SJSA1 (cell line): Measurements from ENCODE around the gene ASIC5. TPM values are rescaled to one million over a fixed set of nuclear protein-coding genes. Genes with fewer than 3 reads are reported as not detected.
"Not testable (repeated sequence)": the region's sequence is repeated elsewhere in the genome, so short reads cannot be mapped to it uniquely, and the experiment has no call there.

Experiments
- DNase-seq, 2 experiments: peaks; one replicate each; pipeline ENCODE4 v3.0.0-alpha.2; 2015 to 2020; ENCODE audit warnings: low spot score in 2 of 2, low read depth in 1 of 2
- H3K27ac ChIP-seq: fragments of 250-450 bp; sonication (Bioruptor Pico); 2 replicates; pipeline ENCODE4 v1.5.1; 2020; ENCODE audit warnings: mild to moderate bottlenecking, moderate library complexity
- H3K27me3 ChIP-seq: fragments of 250-450 bp; sonication (Bioruptor Pico); replicated peaks from 2 replicates; pipeline ENCODE4 v1.5.1; 2020; ENCODE audit warnings: mild to moderate bottlenecking, moderate library complexity
- H3K36me3 ChIP-seq: fragments of 250-450 bp; sonication (Bioruptor Pico); 2 replicates; pipeline ENCODE4 v1.5.1; 2020; ENCODE audit warnings: mild to moderate bottlenecking
- H3K4me1 ChIP-seq: fragments of 250-450 bp; sonication (Bioruptor Pico); replicated peaks from 2 replicates; pipeline ENCODE4 v1.6.1; 2021; ENCODE audit warnings: mild to moderate bottlenecking
- H3K4me3 ChIP-seq: fragments of 250-450 bp; sonication (Bioruptor Pico); 2 replicates; pipeline ENCODE4 v1.5.1; 2020; ENCODE audit warnings: mild to moderate bottlenecking
- H3K9me3 ChIP-seq: fragments of 250-450 bp; sonication (Bioruptor Pico); replicated peaks from 2 replicates; pipeline ENCODE4 v1.5.1; 2020; ENCODE audit warnings: mild to moderate bottlenecking
- total RNA-seq: library from RNA; depleted of rRNA; stranded (reverse); fragments of >200 nt; shearing (Covaris generic); gene quantifications from 2 replicates; pipeline ENCODE4 v1.2.3, GENCODE V29; 2014; rRNA removed

ASIC5 gene
- not detected in 2 replicates for total RNA-seq

- no peak within 1 kb of the TSS for H3K27ac ChIP-seq
- H3K27me3 ChIP-seq, result no peaks in the 10 kb centered on the region
Measured at GRCh38 chr4:155866177-155866576, at the start of gene ASIC5. ASIC5 (minus strand) TSS chr4:155866277; CDS start chr4:155866226, 51 bp downstream.

DNA sequence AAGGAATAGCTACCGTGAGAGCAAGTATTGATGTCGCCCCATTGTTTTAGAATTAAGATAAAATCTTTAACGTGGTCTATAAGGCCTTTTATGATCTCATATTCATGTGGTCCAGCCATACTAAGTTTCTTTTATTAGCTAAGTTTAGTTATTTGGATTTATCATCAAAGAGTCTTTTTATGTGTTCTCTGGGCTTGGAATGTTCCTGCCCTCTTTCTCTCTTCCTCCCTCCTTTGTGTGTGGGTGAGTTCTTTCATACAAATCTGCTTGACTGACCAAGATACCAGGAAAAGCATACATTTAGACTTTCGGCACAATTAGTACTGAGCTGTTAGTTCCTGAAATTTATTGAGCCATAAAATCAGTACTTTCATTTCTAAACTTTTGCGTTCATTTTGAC is 48.7 kb upstream of the ASIC5 start:
- Histone ChIP-seq H3K9me3 (no peaks in the 10 kb centered on the region), H3K36me3 (no peaks in the 10 kb centered on the region)
- no peak for DNase-seq

More at GRCh38 chr4:155866177-155866576, at the start of gene ASIC5:
- no peaks in the 10 kb centered on the region for H3K36me3 ChIP-seq
- H3K4me1 ChIP-seq, result no peaks in the 10 kb centered on the region
- no peak for DNase-seq
- no peaks in the 10 kb centered on the region for H3K9me3 ChIP-seq
- no peak within 1 kb of the TSS for H3K4me3 ChIP-seq

DNA sequence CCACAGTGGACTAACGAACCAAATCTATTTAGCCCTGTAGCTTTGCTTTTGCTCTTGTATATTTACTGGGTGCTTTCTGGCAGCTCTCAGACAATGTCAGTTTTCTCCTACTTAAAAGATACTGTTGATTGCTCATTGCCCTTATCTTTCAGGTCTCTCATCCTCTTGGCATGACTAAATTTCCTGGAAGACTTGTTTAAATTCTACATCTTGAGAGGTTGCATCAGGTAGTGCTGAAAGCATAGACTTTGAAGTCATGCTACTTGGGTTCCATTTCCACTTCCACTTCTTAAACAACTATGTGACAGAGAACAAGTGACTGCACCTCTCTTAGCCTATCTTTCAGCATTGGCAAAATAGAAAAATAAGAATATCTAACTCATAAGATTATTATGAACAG is 45.8 kb upstream of the ASIC5 start:
- no peak for DNase-seq
- Histone ChIP-seq H3K9me3 (no peaks in the 10 kb centered on the region), H3K27ac (no peak overlapping the region), H3K4me3 (no peak overlapping the region), H3K36me3 (no peaks in the 10 kb centered on the region), H3K4me1 (peaks cover under 1% of the 10 kb centered on the region), H3K27me3 (no peaks in the 10 kb centered on the region)

More for the DNA sequence above, 48.7 kb upstream of the ASIC5 start:
- H3K27me3 ChIP-seq, result no peaks in the 10 kb centered on the region
- H3K27ac ChIP-seq, result no peak overlapping the region
- H3K4me3 ChIP-seq, result no peak overlapping the region
- H3K4me1 ChIP-seq, result no peaks in the 10 kb centered on the region

DNA sequence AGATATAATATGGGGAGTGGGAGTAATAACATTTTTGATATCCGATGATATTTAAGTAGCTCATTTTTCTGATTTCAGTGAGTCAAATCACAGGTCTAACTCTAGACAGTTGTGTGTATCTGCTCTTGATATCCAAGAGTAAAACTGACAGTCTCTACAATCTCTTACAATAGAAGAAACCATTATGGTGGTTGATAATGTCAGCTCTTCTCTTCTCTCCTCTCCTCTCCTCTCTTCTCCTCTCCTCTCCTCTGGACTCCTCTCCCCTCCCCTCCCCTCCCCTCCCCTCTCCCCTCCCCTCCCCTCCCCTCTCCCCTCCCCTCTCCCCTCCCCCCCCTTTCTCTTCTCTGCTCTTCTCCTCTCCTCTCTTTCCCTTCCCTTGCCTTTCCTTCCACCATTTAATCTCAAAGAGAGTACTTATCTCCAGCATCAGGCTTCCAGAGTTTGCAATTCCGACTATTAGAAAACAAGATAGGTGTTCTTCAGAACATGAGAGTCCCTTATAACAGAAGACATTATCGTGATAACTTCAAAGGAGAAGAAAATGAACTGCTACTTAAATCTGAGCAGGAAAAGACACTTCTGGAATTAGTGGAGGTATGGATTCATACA is 43.6 kb upstream of the ASIC5 start:
- Histone ChIP-seq H3K27ac (no peak overlapping the region), H3K9me3 (no peaks in the 10 kb centered on the region), H3K36me3 (no peaks in the 10 kb centered on the region), H3K27me3 (no peaks in the 10 kb centered on the region), H3K4me3 (no peak overlapping the region), H3K4me1 (peaks cover 5% of the 10 kb centered on the region)
- no peak for DNase-seq

GRCh38 chr4:155908187-155909139 is 42.4 kb upstream of the ASIC5 start:
- Histone ChIP-seq H3K27ac (no peak overlapping the region), H3K9me3 (no peaks in the 10 kb centered on the region), H3K4me1 (peaks cover 5% of the 10 kb centered on the region), H3K27me3 (no peaks in the 10 kb centered on the region), H3K36me3 (no peaks in the 10 kb centered on the region), H3K4me3 (no peak overlapping the region)
- DNase-seq, result no peak

GRCh38 chr4:155907556-155907955 is 41.5 kb upstream of the ASIC5 start:
- H3K27ac ChIP-seq, result no peak overlapping the region
- no peaks in the 10 kb centered on the region for H3K9me3 ChIP-seq
- no peaks in the 10 kb centered on the region for H3K36me3 ChIP-seq
- H3K4me1 ChIP-seq, result peaks cover 5% of the 10 kb centered on the region
- H3K4me3 ChIP-seq, result no peak overlapping the region
- H3K27me3 ChIP-seq, result no peaks in the 10 kb centered on the region
- DNase-seq, result no peak

DNA sequence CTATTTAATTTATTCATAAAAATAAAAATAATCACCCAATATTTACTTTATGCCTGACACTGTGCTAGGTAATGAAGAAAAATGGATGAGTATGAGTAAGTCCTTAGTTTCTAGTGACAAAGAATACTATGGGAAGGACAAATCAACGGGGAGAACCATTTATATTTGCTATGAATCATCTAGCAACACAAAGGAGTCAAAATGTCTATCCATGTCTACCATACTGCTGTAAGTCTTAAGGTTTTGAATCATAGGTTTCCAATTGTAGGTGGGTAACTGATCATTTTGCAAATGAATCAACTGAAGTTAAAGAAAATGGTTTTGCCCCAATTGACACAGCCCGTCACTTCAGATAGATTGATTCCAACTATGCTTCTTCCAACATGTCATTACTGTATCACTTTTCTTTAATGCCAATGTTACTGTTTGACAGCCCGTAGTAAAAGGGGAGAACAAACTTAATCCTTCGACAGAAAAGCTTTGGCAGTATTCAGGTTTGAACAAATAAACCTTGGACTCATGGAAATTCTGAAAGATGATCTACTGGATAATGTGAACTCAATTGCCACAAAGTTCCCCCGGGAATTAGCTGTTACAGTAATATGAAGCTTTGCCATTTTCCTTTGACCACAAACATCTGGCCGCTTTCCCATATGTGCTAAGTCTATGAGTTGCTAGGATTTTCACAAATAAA is 40.6 kb upstream of the ASIC5 start:
- peaks cover 5% of the 10 kb centered on the region for H3K4me1 ChIP-seq
- peak; percentile 50 to 71 for DNase-seq
- no peaks in the 10 kb centered on the region for H3K9me3 ChIP-seq
- no peaks in the 10 kb centered on the region for H3K27me3 ChIP-seq
- no peaks in the 10 kb centered on the region for H3K36me3 ChIP-seq
- no peak overlapping the region for H3K4me3 ChIP-seq
- H3K27ac ChIP-seq, result 0 out of 2 replicates have a peak overlapping the region, but pooled peaks have one; percentile 10

GRCh38 chr4:155904331-155904730 is 38.3 kb upstream of the ASIC5 start:
- Histone ChIP-seq H3K9me3 (no peaks in the 10 kb centered on the region), H3K27ac (no peak overlapping the region), H3K36me3 (no peaks in the 10 kb centered on the region), H3K4me3 (no peak overlapping the region), H3K27me3 (no peaks in the 10 kb centered on the region), H3K4me1 (peaks cover 5% of the 10 kb centered on the region)
- DNase-seq, result no peak

GRCh38 chr4:155903453-155903852 is 37.4 kb upstream of the ASIC5 start, which contains the start of gene TDO2:
TDO2 (plus strand) TSS chr4:155903696; CDS start chr4:155903759, 63 bp downstream.
- no peak for DNase-seq
- no peaks in the 10 kb centered on the region for H3K36me3 ChIP-seq
- no peaks in the 10 kb centered on the region for H3K9me3 ChIP-seq
- no peak within 1 kb of the TSS for H3K27ac ChIP-seq
- peaks cover 5% of the 10 kb centered on the region for H3K4me1 ChIP-seq
- H3K27me3 ChIP-seq, result no peaks in the 10 kb centered on the region
- no peak within 1 kb of the TSS for H3K4me3 ChIP-seq

DNA sequence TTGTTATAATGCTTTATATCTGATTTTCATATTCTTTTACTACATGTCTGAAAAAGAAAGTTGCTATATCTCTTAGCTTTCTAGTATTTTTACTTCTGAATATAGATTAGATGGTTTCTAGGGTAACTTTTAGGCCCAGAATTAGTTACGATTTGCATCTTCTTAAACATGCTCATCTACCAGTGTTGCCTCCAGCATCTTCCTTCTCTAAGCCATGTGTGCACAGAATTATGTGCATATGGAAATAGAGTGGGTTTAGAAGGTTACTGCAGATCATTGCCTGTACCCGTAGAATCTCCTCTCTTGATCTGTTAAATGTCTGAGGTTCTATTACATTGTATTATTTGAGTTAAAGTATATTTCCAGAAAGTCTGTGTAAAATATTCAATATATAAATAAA is 34.9 kb upstream of the ASIC5 start:
- Histone ChIP-seq H3K36me3 (no peaks in the 10 kb centered on the region), H3K4me1 (no peaks in the 10 kb centered on the region), H3K4me3 (no peak overlapping the region), H3K9me3 (no peaks in the 10 kb centered on the region), H3K27me3 (no peaks in the 10 kb centered on the region), H3K27ac (no peak overlapping the region)
- no peak for DNase-seq

- H3K9me3 ChIP-seq, result no peaks in the 10 kb centered on the region
- no peaks in the 10 kb centered on the region for H3K36me3 ChIP-seq
- H3K4me3 ChIP-seq, result no peak overlapping the region
- H3K4me1 ChIP-seq, result no peaks in the 10 kb centered on the region
- H3K27ac ChIP-seq, result no peak overlapping the region
- H3K27me3 ChIP-seq, result no peaks in the 10 kb centered on the region
- peak in 1 of 2 experiments; percentile 7 for DNase-seq
Measured at GRCh38 chr4:155900381-155900780, 34.3 kb upstream of the ASIC5 start.

- Histone ChIP-seq H3K4me1 (no peaks in the 10 kb centered on the region), H3K4me3 (no peak overlapping the region), H3K27me3 (no peaks in the 10 kb centered on the region), H3K36me3 (no peaks in the 10 kb centered on the region), H3K9me3 (no peaks in the 10 kb centered on the region), H3K27ac (no peak overlapping the region)
- no peak for DNase-seq
Measured at GRCh38 chr4:155899891-155900290, 33.8 kb upstream of the ASIC5 start.

DNA sequence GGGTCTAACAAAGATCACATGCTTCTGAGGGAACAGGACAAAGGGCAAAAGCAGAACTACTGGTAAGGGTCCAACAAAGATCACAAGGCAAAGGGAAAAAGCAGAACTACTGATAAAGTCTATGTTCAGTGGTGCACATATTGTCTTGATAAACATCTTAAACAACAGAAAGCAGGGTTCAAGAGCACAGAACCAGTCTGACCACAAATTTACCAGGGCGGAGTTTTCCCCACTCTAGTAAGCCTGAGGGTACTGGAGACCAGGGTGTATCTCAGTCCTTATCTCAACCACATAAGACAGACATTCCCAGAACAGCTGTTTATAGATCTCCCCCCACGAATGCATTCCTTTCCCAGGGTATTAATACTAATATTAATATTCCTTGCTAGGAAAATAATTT is 32.3 kb upstream of the ASIC5 start:
- H3K9me3 ChIP-seq, H3K27me3 ChIP-seq, H3K4me1 ChIP-seq, H3K4me3 ChIP-seq, DNase-seq, H3K36me3 ChIP-seq, H3K27ac ChIP-seq: not testable (repeated sequence)

GRCh38 chr4:155891058-155891457 is 25.0 kb upstream of the ASIC5 start:
- Histone ChIP-seq H3K9me3 (no peaks in the 10 kb centered on the region), H3K4me3 (no peak overlapping the region), H3K27ac (no peak overlapping the region), H3K36me3 (no peaks in the 10 kb centered on the region), H3K27me3 (no peaks in the 10 kb centered on the region), H3K4me1 (no peaks in the 10 kb centered on the region)
- no peak for DNase-seq
